ENCODE data around the gene SNX21. TPM values are rescaled to one million over a fixed set of nuclear protein-coding genes. Genes with fewer than 3 reads are reported as not detected.

The SNX21 gene
- total RNA-seq, 4 donors from 2014 or later = 45.9 to 76.3 (median 59.7) TPM

GRCh38 chr20:45813489-45813888 is 20.1 kb upstream of the SNX21 start:
- Histone ChIP-seq H3K4me1 (peaks cover 0 to 28% (median 8%) of the 10 kb centered on the region in 3 donors), H3K27ac (no peak overlapping the region)
- ATAC-seq = no peak

DNA sequence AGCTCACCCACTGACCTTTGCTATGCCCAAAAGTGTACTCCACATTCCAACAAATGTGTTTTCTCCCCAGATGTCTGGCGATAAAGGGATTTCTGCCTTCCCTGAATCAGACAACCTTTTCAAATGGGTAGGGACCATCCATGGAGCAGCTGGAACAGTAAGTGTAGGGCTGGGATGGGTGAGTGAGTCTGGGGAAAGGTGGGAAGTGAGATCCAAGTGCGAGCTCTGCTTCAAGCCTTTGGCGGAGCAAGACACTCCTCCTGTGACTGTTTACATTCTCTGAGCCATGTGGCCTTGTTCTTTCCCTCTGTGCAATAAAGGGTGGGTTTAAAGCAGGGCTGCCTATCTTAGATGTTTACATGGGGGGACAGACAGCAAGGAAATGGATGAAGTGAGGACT is 19.3 kb upstream of the SNX21 start:
- Histone ChIP-seq H3K36me3 (peaks cover 0 to 23% of the 10 kb centered on the region in 2 donors), H3K4me1 (peaks cover 0 to 28% (median 8%) of the 10 kb centered on the region in 3 donors), H3K27ac (no peak overlapping the region), H3K27me3 (no peaks in the 10 kb centered on the region), H3K4me3 (no peak overlapping the region), H3K9me3 (no peaks in the 10 kb centered on the region)
- WGBS, 2 donors (ENCODE audit: low coverage in 1 of 2) = 78 to 100% methylated on average over 1 of the region's 3 CpGs
- TF ChIP-seq EP300 (IDR thresholded peaks at IDR 0.05) (no peak), POLR2AphosphoS5 (IDR thresholded peaks at IDR 0.05) (no peak), POLR2A (IDR thresholded peaks at IDR 0.05) (no peak)
- TF ChIP-seq, protein P1, sequence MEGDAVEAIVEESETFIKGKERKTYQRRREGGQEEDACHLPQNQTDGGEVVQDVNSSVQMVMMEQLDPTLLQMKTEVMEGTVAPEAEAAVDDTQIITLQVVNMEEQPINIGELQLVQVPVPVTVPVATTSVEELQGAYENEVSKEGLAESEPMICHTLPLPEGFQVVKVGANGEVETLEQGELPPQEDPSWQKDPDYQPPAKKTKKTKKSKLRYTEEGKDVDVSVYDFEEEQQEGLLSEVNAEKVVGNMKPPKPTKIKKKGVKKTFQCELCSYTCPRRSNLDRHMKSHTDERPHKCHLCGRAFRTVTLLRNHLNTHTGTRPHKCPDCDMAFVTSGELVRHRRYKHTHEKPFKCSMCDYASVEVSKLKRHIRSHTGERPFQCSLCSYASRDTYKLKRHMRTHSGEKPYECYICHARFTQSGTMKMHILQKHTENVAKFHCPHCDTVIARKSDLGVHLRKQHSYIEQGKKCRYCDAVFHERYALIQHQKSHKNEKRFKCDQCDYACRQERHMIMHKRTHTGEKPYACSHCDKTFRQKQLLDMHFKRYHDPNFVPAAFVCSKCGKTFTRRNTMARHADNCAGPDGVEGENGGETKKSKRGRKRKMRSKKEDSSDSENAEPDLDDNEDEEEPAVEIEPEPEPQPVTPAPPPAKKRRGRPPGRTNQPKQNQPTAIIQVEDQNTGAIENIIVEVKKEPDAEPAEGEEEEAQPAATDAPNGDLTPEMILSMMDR (IDR thresholded peaks at IDR 0.05) = no peak
- ATAC-seq = no peak

More at GRCh38 chr20:45813489-45813888, 20.1 kb upstream of the SNX21 start:
- Histone ChIP-seq H3K27me3 (no peaks in the 10 kb centered on the region), H3K9me3 (no peaks in the 10 kb centered on the region), H3K4me3 (no peak overlapping the region), H3K36me3 (peaks cover 0 to 31% of the 10 kb centered on the region in 2 donors)
- WGBS, 2 donors (ENCODE audit: low coverage in 1 of 2) = 26 to 37% methylated on average over 3 to 4 of the region's 7 CpGs
- TF ChIP-seq POLR2AphosphoS5 (IDR thresholded peaks at IDR 0.05) (no peak), EP300 (IDR thresholded peaks at IDR 0.05) (no peak), POLR2A (IDR thresholded peaks at IDR 0.05) (no peak)
- TF ChIP-seq, protein P1 (IDR thresholded peaks at IDR 0.05) = no peak

- 100% methylated on average over 1 of the region's 3 CpGs for WGBS, 2 donors (ENCODE audit: low coverage in 1 of 2)
- Histone ChIP-seq H3K27ac (peak overlapping the region in 3 of 4 donors; percentile 44 to 63 (median 46)), H3K9me3 (no peaks in the 10 kb centered on the region), H3K27me3 (peaks cover 6% of the 10 kb centered on the region), H3K4me1 (peaks cover 0 to 24% (median 8%) of the 10 kb centered on the region in 3 donors), H3K4me3 (no peak overlapping the region), H3K36me3 (no peaks in the 10 kb centered on the region)
- ATAC-seq = no peak
- TF ChIP-seq, protein P1 (IDR thresholded peaks at IDR 0.05) = no peak
- TF ChIP-seq POLR2AphosphoS5 (IDR thresholded peaks at IDR 0.05) (no peak), POLR2A (IDR thresholded peaks at IDR 0.05) (no peak), EP300 (IDR thresholded peaks at IDR 0.05) (no peak)
These were observed 16.6 kb upstream of the SNX21 start for GRCh38 chr20:45816951-45817350.

DNA sequence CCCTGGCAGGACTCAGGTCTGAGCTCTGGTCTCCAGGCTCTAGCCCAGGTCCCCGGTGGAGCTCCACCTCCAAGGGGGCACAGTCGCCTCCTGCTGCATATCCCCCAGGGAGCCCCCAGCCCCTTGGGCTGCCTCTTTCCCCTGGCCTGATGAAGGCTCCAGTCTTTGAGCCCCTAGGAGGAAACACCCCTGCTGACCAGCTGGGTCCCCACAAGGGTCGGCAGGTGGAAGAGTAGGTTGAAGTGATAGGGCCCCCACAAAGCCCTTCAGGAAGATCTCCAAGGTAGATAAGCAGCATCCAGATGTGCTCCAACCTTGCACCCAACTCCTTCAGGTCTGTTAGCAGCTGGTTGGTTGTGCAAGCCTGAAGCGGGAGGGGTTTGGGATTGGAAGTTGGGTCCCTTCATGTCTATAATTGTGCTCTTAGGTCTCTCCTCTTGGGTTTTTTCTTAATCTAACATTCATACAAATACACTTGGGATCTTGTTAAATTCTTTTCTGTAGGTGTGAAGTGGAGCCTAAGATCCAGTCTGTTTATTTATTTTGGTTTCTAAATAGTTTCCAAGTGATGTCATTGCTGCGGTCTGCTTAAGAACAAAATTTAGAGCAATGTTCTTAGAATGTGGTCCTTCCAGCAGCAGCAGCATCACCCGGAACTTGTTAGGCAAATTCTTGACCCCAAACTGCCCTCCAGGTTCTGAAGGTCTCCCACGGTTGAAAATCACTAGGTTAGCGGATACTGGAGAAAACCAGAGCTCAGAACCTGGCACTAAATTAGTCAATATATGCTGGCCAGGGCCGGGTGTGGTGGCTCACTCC is 16.0 kb upstream of the SNX21 start:
- Histone ChIP-seq H3K9me3 (no peaks in the 10 kb centered on the region), H3K4me1 (peaks cover 0 to 27% (median 8%) of the 10 kb centered on the region in 3 donors), H3K4me3 (no peak overlapping the region), H3K27ac (peak overlapping the region in 3 of 4 donors; percentile 44 to 63 (median 46)), H3K36me3 (no peaks in the 10 kb centered on the region), H3K27me3 (peaks cover 6% of the 10 kb centered on the region)
- peak; percentile 39 for ATAC-seq
- 41 to 54% methylated on average over 2 to 7 of the region's 9 CpGs for WGBS, 2 donors (ENCODE audit: low coverage in 1 of 2)
- TF ChIP-seq POLR2A (IDR thresholded peaks at IDR 0.05) (no peak), EP300 (IDR thresholded peaks at IDR 0.05) (no peak), POLR2AphosphoS5 (IDR thresholded peaks at IDR 0.05) (no peak)
- TF ChIP-seq, protein P1 (IDR thresholded peaks at IDR 0.05) = no peak
